ENCODE data around the gene B4GAT1. TPM values are rescaled to one million over a fixed set of nuclear protein-coding genes. Genes with fewer than 3 reads are reported as not detected.
A peak's percentile ranks its signal among the peaks of the same experiment; 100 is the strongest.

The B4GAT1 gene
- total and polyA plus RNA-seq, 10 donors: 4.3 to 23.4 (median 10.5) TPM

DNA sequence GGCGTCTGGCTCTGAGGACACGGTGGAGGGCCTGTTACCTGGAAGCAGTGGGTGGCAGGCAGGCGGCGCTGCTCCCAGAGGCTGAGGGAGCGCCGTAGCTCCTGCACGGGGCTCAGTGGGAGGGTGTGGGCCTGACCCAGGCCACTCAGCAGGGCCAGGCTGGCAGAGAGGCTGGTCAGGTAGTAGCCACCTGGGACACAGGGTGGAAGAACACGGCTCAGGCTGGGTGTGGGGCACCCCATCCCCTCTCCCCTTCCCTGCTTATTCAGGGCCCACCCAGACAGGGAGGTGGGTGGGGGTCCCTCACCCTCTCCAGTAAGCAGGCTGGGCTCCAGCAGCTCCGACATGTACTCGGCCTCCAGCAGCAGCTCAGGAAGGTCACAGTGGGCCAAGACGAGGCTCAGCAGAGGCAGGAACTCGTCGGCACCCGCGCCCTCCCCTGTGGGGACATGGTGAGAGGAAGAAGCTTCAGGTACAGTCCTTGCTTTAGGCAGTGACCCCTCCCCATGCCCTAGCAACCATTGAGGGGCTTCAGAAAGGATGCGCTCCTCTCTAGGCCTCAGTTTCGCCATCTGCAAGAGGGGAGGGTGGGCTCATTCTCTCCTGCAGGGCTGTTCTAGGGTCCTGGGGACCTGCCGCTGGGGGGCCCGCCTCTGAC, 14.1 kb downstream of the B4GAT1 start:
- intact Hi-C loops (cut with DNase I; ENCODE audit: low total_unique reads): no loop called here
- Histone ChIP-seq H3K36me3 (peaks cover 0 to 52% (median 24%) of the 10 kb centered on the region in 6 donors), H3K4me1 (peaks cover 16 to 63% (median 49%) of the 10 kb centered on the region in 6 donors), H3K9me3 (no peaks in the 10 kb centered on the region), H3K4me3 (no peak overlapping the region), H3K27me3 (replicated peaks in 1 of 7) (peaks cover 0 to 11% (median 0%) of the 10 kb centered on the region in 7 donors), H3K27ac (no peak overlapping the region)
- WGBS, 5 donors: 86 to 92% (median 88%) methylated on average over 15 to 19 of the region's 19 CpGs
- TF ChIP-seq POLR2A (IDR thresholded peaks at IDR 0.05) (no peak), POLR2AphosphoS5 (IDR thresholded peaks at IDR 0.05) (no peak)
- TF ChIP-seq, protein P1, sequence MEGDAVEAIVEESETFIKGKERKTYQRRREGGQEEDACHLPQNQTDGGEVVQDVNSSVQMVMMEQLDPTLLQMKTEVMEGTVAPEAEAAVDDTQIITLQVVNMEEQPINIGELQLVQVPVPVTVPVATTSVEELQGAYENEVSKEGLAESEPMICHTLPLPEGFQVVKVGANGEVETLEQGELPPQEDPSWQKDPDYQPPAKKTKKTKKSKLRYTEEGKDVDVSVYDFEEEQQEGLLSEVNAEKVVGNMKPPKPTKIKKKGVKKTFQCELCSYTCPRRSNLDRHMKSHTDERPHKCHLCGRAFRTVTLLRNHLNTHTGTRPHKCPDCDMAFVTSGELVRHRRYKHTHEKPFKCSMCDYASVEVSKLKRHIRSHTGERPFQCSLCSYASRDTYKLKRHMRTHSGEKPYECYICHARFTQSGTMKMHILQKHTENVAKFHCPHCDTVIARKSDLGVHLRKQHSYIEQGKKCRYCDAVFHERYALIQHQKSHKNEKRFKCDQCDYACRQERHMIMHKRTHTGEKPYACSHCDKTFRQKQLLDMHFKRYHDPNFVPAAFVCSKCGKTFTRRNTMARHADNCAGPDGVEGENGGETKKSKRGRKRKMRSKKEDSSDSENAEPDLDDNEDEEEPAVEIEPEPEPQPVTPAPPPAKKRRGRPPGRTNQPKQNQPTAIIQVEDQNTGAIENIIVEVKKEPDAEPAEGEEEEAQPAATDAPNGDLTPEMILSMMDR (IDR thresholded peaks at IDR 0.05 in 8 of 11, conservative IDR thresholded peaks at IDR 0.05 in 3 of 11): no peak
- DNase-seq: peak; percentile 63

DNA sequence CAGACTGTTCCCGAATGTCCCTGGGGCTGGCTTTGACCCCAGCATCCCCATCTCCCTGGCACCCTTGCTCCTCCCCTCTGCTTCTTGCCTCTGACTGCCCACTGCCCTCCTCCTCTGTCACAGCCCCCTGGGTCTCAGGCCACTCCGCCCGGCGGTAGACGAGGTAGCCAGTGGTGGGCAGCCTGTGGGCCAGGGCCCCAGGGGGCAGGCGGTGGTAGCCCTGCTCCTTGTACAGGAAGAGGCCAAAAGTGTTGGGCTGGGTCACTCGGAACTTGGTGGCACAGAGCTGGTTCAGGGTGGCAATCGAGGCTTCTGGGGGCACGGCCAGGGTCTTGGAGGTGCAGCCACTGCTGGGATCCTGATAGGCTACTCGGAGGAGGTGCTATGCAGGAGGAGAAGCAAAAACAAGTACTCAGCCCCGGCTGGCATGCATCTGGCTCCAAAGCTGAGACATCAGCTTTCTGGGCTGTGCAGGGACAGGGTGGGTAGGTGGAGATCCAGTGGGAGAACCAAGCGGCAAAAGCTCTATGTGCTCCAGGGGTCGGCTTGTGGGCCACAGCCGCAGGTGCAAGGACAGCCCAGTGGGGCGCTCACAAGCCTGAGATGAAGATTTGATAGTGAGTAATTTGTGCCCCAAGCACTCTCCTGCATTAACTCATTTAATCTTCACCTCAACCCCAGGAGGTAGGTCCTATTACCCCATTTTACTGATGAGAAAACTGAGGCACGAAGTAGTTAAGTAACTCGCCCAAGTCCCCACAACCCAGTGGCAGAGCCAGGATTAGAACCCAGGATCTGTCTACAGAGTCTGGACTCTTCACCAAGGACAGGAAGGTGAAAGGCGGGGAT, 14.8 kb downstream of the B4GAT1 start:
- DNase-seq: peak; percentile 53
- 73 to 90% (median 80%) methylated on average over 11 to 18 of the region's 18 CpGs for WGBS, 5 donors
- Histone ChIP-seq H3K36me3 (peaks cover 0 to 44% (median 16%) of the 10 kb centered on the region in 6 donors), H3K4me1 (peaks cover 22 to 66% (median 53%) of the 10 kb centered on the region in 6 donors), H3K27ac (no peak overlapping the region), H3K27me3 (replicated peaks in 1 of 7) (peaks cover 0 to 11% (median 0%) of the 10 kb centered on the region in 7 donors), H3K9me3 (no peaks in the 10 kb centered on the region), H3K4me3 (no peak overlapping the region)
- TF ChIP-seq, protein P1 (IDR thresholded peaks at IDR 0.05 in 8 of 11, conservative IDR thresholded peaks at IDR 0.05 in 3 of 11): no peak
- no peak for TF ChIP-seq POLR2A (IDR thresholded peaks at IDR 0.05)
- no peak for TF ChIP-seq POLR2AphosphoS5 (IDR thresholded peaks at IDR 0.05)
- intact Hi-C loops (cut with DNase I; ENCODE audit: low total_unique reads): no loop called here

DNA sequence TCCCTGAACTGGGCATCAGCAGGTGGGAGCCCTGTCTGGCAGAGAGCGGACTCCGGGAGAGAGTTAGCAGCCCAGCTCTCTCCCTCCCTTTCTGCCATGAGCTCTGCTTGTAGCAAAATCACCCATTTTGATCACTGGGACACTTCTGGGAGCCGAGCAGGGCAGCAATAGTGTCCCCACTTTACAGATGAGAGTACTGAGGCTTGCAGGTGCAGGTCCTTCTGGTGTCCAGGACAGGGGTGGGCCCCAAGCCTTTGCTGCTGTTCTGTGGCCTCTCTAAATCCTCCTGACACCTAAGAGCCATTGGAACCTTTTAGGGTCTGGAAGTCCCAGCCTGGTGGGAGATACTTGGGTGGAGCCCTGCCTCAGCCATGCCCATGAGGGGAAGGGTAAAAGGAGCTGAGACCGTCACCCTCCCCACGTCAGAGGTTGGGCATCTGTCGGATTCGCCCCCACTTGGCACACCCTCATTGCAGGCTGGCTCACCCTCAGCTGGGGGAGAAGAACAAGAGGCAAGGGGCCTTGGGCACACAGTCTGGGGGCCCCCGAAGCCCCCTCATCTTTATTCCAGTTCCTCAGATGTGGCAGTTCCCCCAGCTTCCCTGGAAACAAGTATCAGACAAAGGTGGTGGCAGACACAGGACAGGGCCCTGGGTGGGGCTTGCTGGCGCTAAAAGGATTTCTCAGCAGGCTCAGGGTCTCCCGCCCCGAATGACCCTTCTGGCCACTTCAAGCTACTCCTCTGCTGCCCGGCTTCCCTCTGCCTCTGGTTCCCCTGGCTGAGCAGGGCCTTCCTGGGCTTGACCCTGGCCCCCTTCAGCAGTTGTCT, 15.7 kb downstream of the B4GAT1 start:
- TF ChIP-seq POLR2AphosphoS5 (IDR thresholded peaks at IDR 0.05) (no peak), POLR2A (IDR thresholded peaks at IDR 0.05) (no peak)
- WGBS, 5 donors: 87 to 94% (median 90%) methylated on average over 10 to 12 of the region's 12 CpGs
- no peak overlapping the region for H3K27ac ChIP-seq
- peaks cover 21 to 66% (median 53%) of the 10 kb centered on the region in 6 donors for H3K4me1 ChIP-seq
- peaks cover 0 to 11% (median 0%) of the 10 kb centered on the region in 7 donors for H3K27me3 ChIP-seq (replicated peaks in 1 of 7)
- intact Hi-C loops (cut with DNase I; ENCODE audit: low total_unique reads): no loop called here
- no peak overlapping the region for H3K4me3 ChIP-seq
- DNase-seq: peak; percentile 61
- peaks cover 0 to 36% (median 11%) of the 10 kb centered on the region in 6 donors for H3K36me3 ChIP-seq
- H3K9me3 ChIP-seq: no peaks in the 10 kb centered on the region

DNA sequence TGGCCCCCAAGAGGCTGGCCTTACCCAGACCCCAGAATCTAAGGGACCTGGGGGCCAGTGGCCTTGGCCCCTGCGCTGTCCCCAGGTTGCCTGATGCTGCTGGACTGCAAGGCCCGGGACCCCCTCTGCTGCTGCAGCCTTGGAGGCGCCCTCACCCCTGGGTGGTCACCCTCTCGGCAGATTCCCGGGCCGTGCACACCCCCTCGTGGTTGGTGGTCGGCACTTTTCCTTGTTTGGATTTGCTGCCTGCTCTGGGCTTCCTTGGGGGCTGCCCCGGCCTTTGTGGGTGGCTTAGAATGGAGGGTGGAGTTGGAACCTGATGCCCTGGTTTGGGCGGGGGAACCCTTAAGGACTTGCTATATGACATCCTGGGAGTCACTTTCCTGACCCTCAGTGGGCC, 16.5 kb downstream of the B4GAT1 start:
- WGBS, 5 donors: 46 to 80% (median 71%) methylated on average over 5 to 10 of the region's 10 CpGs
- Histone ChIP-seq H3K4me3 (no peak overlapping the region), H3K4me1 (peaks cover 20 to 66% (median 52%) of the 10 kb centered on the region in 6 donors), H3K9me3 (no peaks in the 10 kb centered on the region), H3K27ac (no peak overlapping the region), H3K27me3 (replicated peaks in 1 of 7) (peaks cover 0 to 5% (median 0%) of the 10 kb centered on the region in 7 donors), H3K36me3 (peaks cover 0 to 35% (median 11%) of the 10 kb centered on the region in 6 donors)
- DNase-seq: peak; percentile 69
- intact Hi-C loops (cut with DNase I; ENCODE audit: low total_unique reads): no loop called here
- TF ChIP-seq POLR2AphosphoS5 (IDR thresholded peaks at IDR 0.05): no peak
- TF ChIP-seq POLR2A (IDR thresholded peaks at IDR 0.05): no peak
- TF ChIP-seq, protein P1 (IDR thresholded peaks at IDR 0.05 in 8 of 11, conservative IDR thresholded peaks at IDR 0.05 in 3 of 11): no peak

All from spleen (tissue), 11 donors.